GM12892 (cell line): Measurements from ENCODE around the gene NOL6.

ENCODE experiments used
- POLR2A ChIP-seq: IDR thresholded peaks from 2 replicates; pipeline ENCODE4 v1.6.1; 2011; ENCODE audit warnings: low read depth, low read length, control low read depth
- POLR2AphosphoS5 ChIP-seq: IDR thresholded peaks from 2 replicates; pipeline ENCODE4 v1.6.1; 2011; ENCODE audit warnings: low read depth, low read length, control low read depth
- TAF1 ChIP-seq: IDR thresholded peaks from 2 replicates; pipeline ENCODE4 v1.6.1; 2011; ENCODE audit warnings: low read depth, mild to moderate bottlenecking, control low read depth, low read length, borderline replicate concordance

- TF ChIP-seq POLR2AphosphoS5 = no peak
- no peak for TF ChIP-seq TAF1
- TF ChIP-seq POLR2A = no peak
These were observed 53.9 kb downstream of the NOL6 start for GRCh38 chr9:33419708-33420303.
